Measurements from ENCODE around the gene PCYT1A. TPM values are rescaled to one million over a fixed set of nuclear protein-coding genes. Genes with fewer than 3 reads are reported as not detected.
A peak's percentile ranks its signal among the peaks of the same experiment; 100 is the strongest.

PCYT1A gene
- total and polyA plus RNA-seq, 10 of the 15 experiments (the other 5 are each of a cell fraction or from before 2014, with no cell fraction given), result 10.8 to 64.3 (median 48.6) TPM

- 0 out of 2 replicates have a peak, but pooled peaks have one; percentile 14 for TF ChIP-seq ZBTB40 (IDR thresholded peaks at IDR 0.05; ENCODE audit: borderline replicate concordance)
- 0 out of 2 replicates have a peak, but pooled peaks have one; percentile 24 for TF ChIP-seq NR2F1 (conservative IDR thresholded peaks at IDR 0.05)
- TF ChIP-seq IRF4 (IDR thresholded peaks at IDR 0.05; ENCODE audit: low read depth, low read length), result peak; percentile 26; the same call in 1 of the 2 replicates
- no peak; the same call in 1 of the 2 replicates for TF ChIP-seq HCFC1 (IDR thresholded peaks at IDR 0.05; ENCODE audit: low read length)
- peak; percentile 93 for TF ChIP-seq RELB (IDR thresholded peaks at IDR 0.05; ENCODE audit: low read depth)
- peak; percentile 86 for TF ChIP-seq PKNOX1 (IDR thresholded peaks at IDR 0.05)
- TF ChIP-seq MTA3 (IDR thresholded peaks at IDR 0.05; ENCODE audit: borderline replicate concordance, low read length), result peak; percentile 89; the same call in 1 of the 2 replicates
- peak; percentile 88 for TF ChIP-seq TCF12 (IDR thresholded peaks at IDR 0.05; ENCODE audit: low read depth, low read length)
- peak; percentile 73 for TF ChIP-seq GATAD2B (conservative IDR thresholded peaks at IDR 0.05; ENCODE audit: low read depth)
- peak; percentile 53; the same call in 1 of the 2 replicates for TF ChIP-seq NFIC (IDR thresholded peaks at IDR 0.05; ENCODE audit: low read depth, low read length)
- no peak for TF ChIP-seq NFXL1 (IDR thresholded peaks at IDR 0.05; ENCODE audit: borderline replicate concordance)
- no peak for TF ChIP-seq ELK1 (IDR thresholded peaks at IDR 0.05; ENCODE audit: low read depth, low read length)
- 0 out of 2 replicates have a peak, but pooled peaks have one; percentile 12 for TF ChIP-seq SMARCA5 (IDR thresholded peaks at IDR 0.05)
- no peak for TF ChIP-seq CHD1 (IDR thresholded peaks at IDR 0.05; ENCODE audit: low read depth, low read length)
- TF ChIP-seq ATF7 (IDR thresholded peaks at IDR 0.05; ENCODE audit: low read depth), result peak; percentile 33; the same call in 1 of the 2 replicates
- TF ChIP-seq MEF2B (IDR thresholded peaks at IDR 0.05; ENCODE audit: partially characterized antibody, poor library complexity, severe bottlenecking), result peak; percentile 31
- TF ChIP-seq MTA2 (IDR thresholded peaks at IDR 0.05; ENCODE audit: low read depth), result peak; percentile 71; the same call in 1 of the 2 replicates
- no peak; a peak in 2 of 4 replicates for TF ChIP-seq EP300 (IDR thresholded peaks at IDR 0.05; ENCODE audit: borderline replicate concordance in 1 of 2, control insufficient read depth in 1 of 2, low read depth in 2 of 2, low read length in 2 of 2)
- no peak for TF ChIP-seq ZNF622 (IDR thresholded peaks at IDR 0.05)
- TF ChIP-seq DPF2 (IDR thresholded peaks at IDR 0.05), result peak; percentile 79
Measured at GRCh38 chr3:196186651-196187573, 100.6 kb downstream of the PCYT1A start (continued).

Data from GM12878 (cell line).